GM19025 (cell line): ENCODE data around the gene TRABD2B.
A peak's percentile ranks its signal among the peaks of the same experiment; 100 is the strongest.

Experiments used
- ATAC-seq: cut with Tn5 transposase; IDR thresholded peaks from one replicate; pipeline ENCODE4 v1.9.1; 2021; ENCODE audit warnings: mild to moderate bottlenecking, low read depth, moderate library complexity; ENCODE audit not compliant: unreplicated experiment

Gene TRABD2B

DNA sequence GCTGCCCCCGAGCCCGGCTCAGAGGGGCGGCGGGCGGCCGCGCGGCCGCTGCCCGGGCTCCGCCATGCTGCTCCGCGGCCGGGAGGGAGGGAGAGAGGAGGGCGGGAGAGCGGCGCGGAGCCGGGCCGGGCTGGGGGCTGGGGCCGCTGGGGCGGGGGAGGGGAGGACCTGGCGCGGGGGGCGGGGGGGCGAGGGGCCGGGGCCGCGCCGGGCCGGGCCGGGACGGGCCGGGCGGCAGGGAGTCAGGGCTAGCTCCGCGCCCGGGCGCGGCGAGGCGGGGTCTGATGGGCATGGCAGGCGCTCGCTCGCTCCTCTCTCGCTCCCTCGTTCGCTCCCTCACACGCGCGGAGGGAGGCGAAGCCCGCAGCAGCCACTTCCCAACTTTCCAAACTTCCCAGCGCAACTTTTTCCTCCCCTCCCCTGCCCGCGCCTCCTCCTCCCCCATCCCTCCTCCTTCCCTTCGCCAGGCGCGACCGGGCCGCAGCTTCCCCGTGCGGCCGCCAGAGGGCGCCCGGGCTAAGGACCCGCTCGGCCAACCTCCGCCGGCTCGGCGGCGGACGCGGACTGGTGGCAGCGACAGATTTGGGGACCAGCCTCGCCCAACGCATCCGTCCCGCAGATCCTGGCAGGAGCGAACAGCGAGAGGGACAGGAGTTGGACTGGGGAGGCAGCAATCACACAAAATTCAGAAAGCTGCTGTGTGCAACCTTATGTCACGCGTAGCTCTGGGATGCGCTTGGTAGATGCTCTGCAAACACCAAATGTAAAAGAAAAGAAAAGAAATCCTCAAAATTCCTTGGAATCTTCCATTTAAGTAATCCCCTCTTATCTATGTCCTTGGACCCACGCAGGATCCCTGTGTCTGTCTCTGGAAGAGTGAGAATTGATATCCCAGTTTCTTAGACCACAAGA is at the start of gene TRABD2B:
TRABD2B (minus strand) TSS at position 97 of the 912 bp plus-strand sequence.
- peak; percentile 75 for ATAC-seq

DNA sequence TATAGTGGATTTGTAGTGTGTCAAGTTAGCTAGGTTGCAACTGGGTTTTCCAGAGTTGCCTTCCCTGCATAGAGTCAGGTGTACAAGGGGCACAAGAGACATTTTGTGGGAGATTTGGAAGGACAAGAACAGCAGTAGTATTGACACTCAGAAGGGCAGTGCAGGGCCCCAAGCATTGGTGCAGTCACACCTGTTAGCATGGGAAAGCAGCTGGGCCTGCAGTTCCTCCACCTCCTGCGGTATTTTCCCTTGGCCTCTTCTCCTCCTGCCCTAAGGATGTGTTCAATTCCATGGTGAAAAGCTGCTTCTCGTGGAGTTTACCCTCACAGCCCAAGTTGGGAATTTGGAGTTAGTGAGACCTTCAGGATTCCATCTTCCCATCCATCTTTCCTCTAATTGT is 47.1 kb upstream of the TRABD2B start:
- no peak for ATAC-seq

DNA sequence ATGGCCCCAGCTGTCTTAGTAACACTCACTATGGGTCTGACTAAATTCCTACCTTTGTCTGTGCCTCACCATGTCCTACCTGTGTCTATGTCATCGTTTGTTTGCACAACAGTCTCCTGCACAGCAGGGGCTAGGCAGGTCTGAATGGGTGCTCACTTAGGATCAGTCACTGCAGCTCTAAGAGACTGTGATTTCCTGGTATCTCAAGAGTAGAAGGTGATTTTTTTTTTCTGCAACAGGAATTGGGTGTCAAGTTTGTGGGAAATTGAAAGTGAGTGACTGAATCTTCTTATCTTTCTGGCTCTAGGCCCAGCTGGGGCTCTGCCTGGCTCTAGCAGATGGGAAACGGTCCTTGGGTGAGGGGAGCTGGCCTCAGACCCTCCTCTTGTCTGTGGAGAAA is 46.4 kb upstream of the TRABD2B start:
- no peak for ATAC-seq

DNA sequence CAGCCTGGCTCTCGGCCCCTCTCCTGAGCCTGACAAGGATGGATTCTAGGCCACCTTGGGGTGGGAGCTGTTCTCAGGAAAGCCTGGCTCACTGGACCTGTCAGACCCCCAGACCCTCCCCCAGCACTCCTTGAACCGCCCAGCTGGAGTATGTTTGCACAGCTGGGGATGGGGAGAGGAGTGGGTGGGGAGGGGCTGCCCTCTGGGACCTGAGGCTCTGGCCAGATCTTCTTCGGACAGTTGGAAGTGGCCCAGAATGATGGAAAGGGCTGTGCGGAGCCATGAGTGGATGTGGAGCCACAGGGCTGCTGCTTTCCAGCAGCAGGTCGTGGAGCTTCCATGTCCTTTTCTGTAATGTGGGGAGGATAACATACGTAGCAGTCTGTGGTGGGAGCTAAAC is 43.0 kb upstream of the TRABD2B start:
- ATAC-seq = no peak

DNA sequence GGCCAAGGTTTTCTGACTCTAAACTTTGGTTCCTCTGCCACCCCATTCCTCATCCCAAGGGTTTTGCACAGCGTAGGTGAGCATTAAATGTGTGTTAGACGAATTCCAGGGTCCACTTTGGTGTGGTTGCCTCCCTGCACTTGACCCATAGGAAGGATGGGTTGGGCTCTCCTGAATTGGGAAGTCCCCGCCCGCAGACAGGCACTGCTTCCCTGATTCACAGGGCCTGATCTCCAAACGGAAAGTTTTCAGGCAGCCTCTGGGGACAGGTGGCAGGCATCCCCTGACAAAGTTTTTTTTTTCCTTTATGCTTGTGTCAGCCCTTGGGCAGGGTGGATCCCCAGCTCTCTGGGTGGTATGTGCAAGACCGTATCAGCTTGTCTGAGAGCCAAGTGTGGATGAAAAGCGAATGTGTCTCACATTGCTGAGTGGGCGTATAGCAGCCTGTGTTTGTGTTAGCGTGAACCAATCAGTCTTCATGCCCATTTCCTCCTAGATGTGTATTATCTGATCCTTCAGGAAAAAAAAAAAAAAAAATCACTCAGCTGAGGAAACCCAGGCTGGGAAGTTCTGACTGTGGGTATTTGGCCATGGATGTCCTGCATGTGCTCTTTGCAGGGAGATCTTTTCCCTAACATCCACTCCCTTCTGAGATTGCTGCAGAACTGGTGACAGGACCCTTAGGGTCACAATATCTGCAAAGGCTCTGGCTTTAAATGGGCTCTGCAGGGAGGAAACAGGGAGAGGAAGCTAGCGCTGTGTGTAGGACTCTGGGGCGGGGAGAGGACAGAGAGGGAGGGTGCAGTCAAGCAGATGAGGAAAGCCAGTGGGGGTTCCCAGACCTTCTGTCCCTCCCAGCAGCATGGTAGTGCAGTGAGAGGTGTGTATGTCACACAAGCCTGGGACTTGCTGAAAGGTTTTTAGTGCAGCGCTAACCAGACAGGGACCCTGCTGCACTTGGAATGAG is 42.2 kb upstream of the TRABD2B start:
- peak; percentile 62 for ATAC-seq

DNA sequence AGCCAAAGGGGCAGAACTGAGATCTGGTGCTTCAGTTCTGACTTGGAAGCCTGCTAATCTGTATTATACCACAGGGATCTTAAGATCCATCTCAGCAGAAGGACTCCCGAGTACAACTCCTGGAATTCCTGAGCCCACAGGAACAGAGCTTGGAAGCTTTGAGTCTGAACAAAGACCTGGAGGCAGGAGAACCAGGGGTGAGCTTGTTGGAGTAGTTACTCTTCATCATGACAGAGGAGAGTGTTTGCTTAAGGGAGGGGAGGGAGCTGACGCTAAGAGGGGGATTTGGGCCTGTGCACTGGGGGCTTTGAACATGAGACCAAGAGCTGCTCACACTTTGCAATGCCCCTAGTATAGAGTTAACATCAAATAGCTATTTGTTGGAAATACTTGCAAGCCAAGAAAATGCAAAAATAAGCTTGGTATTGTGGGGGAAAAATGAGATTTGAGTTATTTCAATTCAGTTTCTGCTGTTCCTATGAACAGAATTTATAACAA is 41.1 kb upstream of the TRABD2B start:
- ATAC-seq = no peak

DNA sequence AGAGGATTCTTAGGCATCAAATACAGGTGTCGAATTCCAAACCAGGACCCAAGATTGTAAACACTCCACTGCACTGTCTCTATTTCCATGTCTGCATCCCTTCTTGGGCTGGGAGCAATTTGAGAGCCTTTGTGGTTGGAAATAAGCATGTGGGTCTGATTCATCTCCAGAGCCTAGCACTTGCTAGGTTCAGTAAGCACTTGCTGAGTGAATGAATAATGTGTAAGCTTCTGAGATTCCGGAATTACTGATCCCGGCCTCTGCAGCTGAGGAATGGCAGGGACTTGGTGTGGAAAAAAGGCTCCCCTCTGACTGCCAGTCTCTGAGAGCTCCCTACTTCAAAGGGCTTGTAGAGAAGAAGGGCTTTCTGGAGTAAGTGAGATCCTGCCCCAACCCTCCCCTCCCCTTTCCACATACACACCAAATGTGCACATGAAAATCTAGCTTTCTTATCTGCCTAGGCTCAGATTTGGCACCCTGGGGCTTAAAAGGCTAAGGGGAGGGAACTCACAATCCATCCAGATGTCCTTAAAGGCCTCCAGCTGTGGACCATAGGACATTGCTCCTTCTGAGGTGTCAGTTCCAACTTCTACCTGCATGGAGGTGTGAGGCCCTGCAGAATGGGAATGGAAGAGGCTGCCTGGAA is 39.6 kb upstream of the TRABD2B start:
- no peak for ATAC-seq

DNA sequence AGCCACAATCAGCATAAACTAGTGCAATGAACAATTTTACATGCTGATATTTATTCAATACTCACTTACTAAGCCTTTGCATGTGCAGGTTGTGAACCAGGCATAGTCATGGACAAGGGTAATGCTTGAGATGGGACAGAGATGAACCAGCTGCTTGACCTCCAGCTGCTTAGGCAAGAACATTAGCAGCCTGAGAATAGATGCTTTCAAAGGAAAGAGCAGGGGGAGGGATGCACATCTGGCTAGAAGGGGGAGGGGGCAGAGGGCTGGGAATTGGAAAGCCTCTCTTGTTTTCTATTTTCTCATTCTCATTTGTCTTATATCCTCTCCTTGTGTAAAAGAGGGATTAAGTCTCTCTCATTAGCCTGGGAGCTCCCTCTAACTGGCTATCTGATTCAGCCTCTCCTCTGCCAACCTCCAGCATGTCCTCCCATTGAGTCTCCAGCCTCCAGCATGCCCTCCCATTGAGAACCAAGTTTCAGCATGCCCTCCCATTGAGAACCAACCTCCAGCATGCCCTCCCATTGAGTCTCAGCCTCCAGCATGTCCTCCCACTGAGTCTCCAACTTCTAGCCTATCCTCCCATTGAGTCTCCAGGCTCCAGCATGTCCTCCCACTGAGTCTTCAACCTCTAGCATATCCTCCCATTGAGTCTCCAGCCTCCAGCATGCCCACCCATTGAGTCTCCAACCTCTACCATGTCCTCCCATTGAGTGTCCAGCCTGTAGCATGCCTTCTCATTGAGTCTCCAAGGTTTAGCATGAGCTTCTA is 38.4 kb upstream of the TRABD2B start:
- no peak for ATAC-seq

DNA sequence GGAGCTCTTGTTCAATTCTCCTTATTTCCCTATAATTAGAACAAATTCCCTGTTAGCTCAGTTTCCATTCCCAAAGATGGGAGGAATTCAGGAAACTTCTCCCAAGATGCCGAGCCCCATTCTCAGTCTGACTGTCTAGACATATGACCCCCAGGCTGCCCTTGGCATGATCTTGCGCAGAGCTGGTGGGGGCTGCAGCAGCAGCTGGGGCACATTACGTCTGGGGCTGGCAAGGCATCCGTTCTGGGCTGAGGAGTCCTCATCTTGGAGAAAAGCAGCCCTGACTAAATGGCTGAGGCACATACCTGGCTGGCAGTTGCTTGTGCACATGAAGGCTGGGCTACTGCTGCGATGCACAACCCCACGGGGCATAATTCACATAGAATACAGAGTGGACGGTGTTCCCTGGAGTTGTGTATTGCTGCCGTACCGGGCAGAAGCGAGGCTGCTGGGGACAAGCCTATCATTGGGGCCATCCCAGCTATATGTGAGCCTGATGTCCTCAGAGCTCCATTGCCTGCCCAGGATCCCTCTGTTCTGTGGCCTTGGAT is 36.4 kb upstream of the TRABD2B start:
- no peak for ATAC-seq

DNA sequence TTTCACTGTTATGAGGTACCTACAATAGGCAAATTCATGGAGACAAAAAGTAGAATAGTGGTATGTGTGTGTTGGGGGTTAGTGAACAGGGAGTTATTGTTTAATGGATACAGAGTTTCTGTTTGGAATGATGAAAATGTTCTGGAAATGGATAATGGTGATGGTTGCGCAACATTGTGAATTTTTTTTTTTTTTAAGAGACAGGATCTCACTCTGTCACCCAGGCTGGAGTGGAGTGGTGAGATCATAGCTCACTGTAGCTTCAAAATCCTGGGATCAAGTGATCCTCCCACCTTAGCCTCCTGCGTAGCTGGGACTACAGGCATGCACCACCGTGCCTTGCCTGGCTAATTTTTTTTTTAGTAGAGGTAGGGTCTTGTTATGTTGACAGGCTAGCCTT is 34.5 kb upstream of the TRABD2B start:
- no peak for ATAC-seq

DNA sequence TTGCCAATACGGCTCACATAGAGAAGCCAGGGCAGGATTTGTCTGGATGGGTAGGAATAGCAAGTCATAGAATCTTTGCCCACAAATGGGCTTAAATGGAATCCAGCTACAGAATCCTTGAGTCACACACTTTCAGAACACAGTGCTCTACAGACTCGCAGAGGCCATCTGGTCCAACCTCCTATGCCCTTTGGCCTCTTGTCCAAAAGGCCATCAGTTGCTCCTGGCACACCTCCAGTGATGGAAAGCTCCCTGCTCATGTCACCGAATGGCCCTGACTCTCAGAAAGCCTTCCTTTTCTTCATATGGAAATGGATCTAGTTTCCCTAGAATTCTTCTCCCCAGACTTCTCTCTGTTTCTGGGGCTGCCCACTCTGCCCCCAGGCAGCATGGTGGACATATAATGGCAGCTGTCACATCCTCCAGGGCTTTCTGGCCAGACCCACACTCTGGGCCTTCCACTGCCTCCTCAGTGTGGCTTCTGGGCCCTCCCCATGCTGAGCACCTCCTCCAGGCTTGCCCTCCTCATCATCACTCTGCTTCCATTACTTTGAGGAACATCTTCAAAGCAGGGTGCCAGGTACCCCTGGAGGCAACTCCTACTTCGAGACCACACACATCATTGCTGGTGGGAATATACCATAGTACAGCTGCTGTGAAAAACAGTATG is 33.6 kb upstream of the TRABD2B start:
- ATAC-seq = no peak

DNA sequence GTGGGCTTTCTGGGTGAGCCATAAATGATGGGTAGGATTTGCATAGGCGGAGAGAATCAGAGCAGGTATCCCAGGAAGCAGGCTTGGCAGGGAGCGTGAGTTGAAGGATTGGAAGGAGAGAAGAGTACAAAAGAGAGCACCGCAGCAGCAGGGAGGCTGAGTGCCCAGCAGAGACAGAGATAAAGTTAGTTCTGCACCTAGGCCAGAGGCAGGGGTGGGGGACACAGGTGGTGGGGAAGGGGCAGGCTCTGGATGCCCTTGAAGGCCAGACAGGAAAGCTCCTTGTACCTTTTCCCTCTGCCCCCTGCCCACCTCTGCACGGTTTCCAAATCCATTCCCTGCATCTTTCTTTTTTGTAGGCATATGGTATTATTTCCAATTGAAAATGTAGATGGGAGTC is 33.0 kb upstream of the TRABD2B start:
- ATAC-seq = no peak

DNA sequence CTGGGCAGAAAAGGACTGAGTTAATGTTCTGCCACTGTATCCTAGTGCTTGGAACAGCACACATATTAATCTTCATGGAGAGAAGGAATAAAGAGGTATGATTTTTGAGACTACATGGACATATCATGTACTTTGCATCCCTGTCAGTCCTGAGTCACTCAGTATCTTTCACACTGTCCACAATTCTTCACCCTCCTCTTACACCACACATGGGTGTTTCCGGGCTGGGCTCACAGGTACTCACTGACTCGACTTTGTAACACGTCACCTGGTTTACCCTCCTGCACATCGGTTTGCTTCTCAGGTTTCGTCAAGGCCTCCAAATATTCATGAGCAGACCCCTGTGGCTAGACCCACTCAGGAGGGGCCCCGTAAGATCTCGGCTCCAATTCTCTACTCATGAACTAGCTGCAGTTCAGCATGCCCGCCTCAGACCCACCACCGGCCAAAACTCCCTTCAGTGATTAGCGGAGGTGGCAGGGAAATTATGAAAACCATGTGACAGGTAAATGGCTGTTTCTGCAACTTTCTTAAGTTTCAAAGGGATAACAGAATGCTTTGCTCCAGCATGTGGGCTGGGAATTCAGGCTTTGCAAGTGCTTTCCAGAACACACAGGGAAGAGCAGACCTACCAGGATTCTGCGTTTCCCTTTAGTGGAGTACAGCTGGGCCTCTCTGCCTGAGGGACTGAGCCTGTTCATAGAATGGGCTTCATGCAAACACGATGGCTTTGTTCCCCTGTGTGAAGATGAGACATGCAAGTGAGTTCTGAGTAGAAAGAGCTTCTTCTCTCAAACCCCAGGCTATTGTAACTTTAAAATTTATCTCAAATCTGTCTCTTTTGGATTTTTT is 31.3 kb upstream of the TRABD2B start:
- no peak for ATAC-seq

DNA sequence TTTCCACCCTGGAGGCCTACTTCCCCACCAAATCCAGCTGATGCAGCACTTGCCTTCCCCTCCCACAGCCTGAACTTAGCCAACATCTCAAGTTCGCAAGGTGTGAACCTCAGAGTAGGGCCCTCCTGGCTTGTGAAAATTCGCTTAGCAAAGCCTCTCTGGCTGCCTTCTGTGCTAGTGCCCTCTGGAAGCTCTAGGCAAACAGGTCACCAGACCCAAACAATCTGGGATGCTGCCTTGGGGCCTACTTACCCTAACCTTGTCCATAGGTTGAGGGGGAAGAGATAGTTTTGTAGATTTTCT is 30.3 kb upstream of the TRABD2B start:
- no peak for ATAC-seq

DNA sequence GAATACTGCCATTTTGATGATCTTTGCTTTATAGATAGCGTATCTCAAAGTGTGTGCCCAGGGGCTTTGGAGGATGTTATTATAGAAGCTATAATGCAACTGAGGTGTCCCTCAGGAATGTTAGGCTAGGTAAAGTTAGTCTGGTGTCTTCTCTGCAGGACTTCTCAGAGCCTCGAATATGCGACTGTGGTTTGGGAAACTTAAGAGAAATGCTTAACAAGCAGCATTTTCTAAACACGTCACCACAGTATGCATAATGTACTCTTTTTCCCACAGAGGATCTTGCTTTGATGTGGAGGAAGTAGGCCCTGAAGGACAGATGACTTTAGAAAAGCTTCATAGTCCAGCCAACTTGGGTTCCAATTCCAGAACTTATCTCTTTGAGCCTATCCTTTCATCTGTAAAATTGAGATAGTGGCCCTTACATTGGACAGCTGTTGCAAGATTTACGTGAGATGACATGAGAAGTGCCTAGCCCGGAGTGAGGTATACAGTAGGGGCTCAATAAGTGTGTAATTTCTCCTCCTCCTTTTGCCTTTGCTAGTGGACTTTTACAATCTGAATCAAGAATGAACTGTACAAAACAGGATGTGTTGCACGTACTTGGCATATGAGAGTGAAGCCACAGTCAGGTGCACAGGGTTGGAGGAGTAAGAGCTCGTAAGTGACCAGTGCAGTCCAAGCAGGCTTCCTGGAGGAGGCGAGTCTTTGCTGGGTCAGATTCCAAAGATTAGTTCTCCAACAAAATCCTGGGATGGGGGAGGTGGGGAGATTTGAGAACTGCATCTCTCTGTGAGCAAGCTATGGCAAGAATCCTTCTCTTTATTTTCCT is 29.7 kb upstream of the TRABD2B start:
- no peak for ATAC-seq

DNA sequence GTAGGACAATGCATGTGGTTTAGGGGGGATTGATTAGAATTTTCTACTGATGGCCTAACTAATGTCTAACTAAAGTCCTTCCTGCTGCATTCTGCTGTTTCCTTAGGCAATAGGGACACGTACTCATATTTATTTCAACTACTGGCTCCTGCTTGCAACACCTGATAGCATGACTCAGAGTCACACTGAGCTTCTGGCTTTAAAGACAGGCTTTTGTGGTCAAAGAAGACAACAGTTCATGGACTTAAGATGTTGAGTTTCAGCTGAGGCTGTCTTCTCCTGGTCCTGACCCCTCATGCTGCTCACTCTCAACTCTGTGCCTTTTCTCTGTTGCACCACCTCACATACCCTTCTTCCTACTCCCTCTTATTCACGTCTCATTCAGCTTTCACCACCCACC is 29.1 kb upstream of the TRABD2B start:
- ATAC-seq = no peak

DNA sequence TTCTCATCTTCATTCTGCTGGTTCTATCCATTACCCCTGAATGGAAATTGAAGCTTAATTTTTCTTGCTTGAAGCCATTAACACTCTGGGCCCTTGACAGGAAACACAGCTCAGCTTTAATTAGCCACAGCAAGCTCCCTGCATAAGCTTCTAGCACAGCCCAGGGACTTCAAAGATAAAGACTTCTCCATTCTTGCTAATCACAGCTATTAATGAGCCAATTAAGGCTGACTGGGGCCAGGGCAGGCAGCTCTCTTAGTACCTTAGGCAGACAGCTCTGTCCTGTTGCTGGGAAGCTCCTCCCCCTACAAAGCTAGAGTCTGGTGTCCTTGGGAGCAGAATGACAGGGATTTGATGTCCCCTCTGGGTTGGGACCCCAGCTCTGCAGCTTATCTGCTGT is 27.9 kb upstream of the TRABD2B start:
- no peak for ATAC-seq

DNA sequence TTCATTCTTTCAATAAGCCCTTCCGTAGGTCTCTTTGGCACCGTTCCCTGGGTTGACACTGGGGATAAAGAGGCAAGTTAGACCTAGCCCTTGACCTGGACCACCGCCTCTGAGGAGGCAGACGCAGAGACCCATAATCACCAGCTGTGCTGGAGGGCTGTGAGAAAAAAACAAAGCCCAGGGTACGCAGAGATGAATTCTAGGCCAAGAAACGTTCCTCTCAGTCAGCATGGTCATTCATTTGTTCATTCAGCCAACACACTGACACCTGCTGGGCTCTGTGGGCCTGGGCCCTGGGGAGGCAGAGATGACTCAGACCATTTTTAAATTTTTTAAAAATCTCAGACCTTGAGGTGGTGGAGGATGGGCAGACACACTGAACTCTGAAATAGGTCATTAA is 26.3 kb upstream of the TRABD2B start:
- ATAC-seq = no peak
